Keratinocyte (primary cell): ENCODE measurements around the gene BRPF3.

Source experiments
- EZH2 ChIP-seq: IDR thresholded peaks from one replicate; pipeline ENCODE4 v1.6.1; 2012; ENCODE audit warnings: inconsistent platforms, mild to moderate bottlenecking, low read length, moderate library complexity
- TF ChIP-seq, protein P1 (sequence below), 3 experiments: IDR thresholded peaks in 1 of 3; conservative IDR thresholded peaks in 1 of 3; optimal IDR thresholded peaks in 1 of 3; 2 replicates in 2 of 3; 3 replicates in 1 of 3; pipeline versions ENCODE3 to v1.5.1; 2011; ENCODE audit warnings: low read length in 3 of 3, mild to moderate bottlenecking in 3 of 3, moderate library complexity in 2 of 3, control low read depth in 1 of 3, inconsistent platforms in 1 of 3; ENCODE audit not compliant: insufficient read depth in 2 of 3; ENCODE audit errors: extremely low read depth in 1 of 3

- TF ChIP-seq, protein P1, sequence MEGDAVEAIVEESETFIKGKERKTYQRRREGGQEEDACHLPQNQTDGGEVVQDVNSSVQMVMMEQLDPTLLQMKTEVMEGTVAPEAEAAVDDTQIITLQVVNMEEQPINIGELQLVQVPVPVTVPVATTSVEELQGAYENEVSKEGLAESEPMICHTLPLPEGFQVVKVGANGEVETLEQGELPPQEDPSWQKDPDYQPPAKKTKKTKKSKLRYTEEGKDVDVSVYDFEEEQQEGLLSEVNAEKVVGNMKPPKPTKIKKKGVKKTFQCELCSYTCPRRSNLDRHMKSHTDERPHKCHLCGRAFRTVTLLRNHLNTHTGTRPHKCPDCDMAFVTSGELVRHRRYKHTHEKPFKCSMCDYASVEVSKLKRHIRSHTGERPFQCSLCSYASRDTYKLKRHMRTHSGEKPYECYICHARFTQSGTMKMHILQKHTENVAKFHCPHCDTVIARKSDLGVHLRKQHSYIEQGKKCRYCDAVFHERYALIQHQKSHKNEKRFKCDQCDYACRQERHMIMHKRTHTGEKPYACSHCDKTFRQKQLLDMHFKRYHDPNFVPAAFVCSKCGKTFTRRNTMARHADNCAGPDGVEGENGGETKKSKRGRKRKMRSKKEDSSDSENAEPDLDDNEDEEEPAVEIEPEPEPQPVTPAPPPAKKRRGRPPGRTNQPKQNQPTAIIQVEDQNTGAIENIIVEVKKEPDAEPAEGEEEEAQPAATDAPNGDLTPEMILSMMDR (optimal IDR thresholded peaks at IDR 0.05 in 1 of 3, IDR thresholded peaks at IDR 0.05 in 1 of 3, conservative IDR thresholded peaks at IDR 0.05 in 1 of 3; ENCODE audit: extremely low read depth in 1 of 3, insufficient read depth in 2 of 3, low read length in 3 of 3), result no peak
- TF ChIP-seq EZH2, result no peak
Measured at GRCh38 chr6:36201612-36202011, 5.1 kb downstream of the BRPF3 start.
